ENCODE data around the gene ATF7.

Gene ATF7

GRCh38 chr12:53543539-53543938 is 82.6 kb downstream of the ATF7 start:
- no peak for TF ChIP-seq GATA2 (IDR thresholded peaks at IDR 0.05; ENCODE audit: low read depth, low read length)
- TF ChIP-seq GATA3 (IDR thresholded peaks at IDR 0.05; ENCODE audit: low read depth, low read length) = no peak

DNA sequence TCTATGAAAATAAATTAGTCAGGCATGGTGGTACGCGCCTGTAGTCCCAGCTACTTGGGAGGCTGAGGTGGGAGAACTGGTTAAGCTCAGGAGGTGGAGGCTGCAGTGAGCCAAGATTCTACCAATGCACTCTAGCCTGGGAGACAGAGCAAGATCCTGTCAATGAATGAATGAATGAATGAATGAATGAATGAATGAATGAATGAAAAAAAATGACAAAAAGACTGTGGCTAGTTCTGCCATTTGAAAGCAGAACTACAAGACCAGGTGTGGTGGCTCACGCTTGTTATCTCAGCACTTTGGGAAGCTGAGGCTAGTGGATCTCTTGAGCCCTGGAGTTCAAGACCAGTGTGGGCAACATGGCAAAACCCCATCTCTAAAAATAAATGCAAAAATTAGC is 86.7 kb downstream of the ATF7 start:
- no peak for TF ChIP-seq GATA2 (IDR thresholded peaks at IDR 0.05; ENCODE audit: low read depth, low read length)
- TF ChIP-seq GATA3 (IDR thresholded peaks at IDR 0.05; ENCODE audit: low read depth, low read length) = no peak

- no peak for TF ChIP-seq GATA2 (IDR thresholded peaks at IDR 0.05; ENCODE audit: low read depth, low read length)
- TF ChIP-seq GATA3 (IDR thresholded peaks at IDR 0.05; ENCODE audit: low read depth, low read length) = no peak
Observed at GRCh38 chr12:53538209-53538689, 87.9 kb downstream of the ATF7 start.

- TF ChIP-seq GATA3 (IDR thresholded peaks at IDR 0.05; ENCODE audit: low read depth, low read length) (no peak), GATA2 (IDR thresholded peaks at IDR 0.05; ENCODE audit: low read depth, low read length) (no peak)
Observed at GRCh38 chr12:53536962-53537361, 89.2 kb downstream of the ATF7 start.

- TF ChIP-seq GATA3 (IDR thresholded peaks at IDR 0.05; ENCODE audit: low read depth, low read length) (no peak), GATA2 (IDR thresholded peaks at IDR 0.05; ENCODE audit: low read depth, low read length) (no peak)
Observed at GRCh38 chr12:53533471-53533870, 92.7 kb downstream of the ATF7 start.

GRCh38 chr12:53532524-53533445 is 93.4 kb downstream of the ATF7 start:
- TF ChIP-seq GATA2 (IDR thresholded peaks at IDR 0.05; ENCODE audit: low read depth, low read length) (no peak), GATA3 (IDR thresholded peaks at IDR 0.05; ENCODE audit: low read depth, low read length) (no peak)

- no peak for TF ChIP-seq GATA2 (IDR thresholded peaks at IDR 0.05; ENCODE audit: low read depth, low read length)
- no peak for TF ChIP-seq GATA3 (IDR thresholded peaks at IDR 0.05; ENCODE audit: low read depth, low read length)
Observed at GRCh38 chr12:53532021-53532420, 94.2 kb downstream of the ATF7 start.

DNA sequence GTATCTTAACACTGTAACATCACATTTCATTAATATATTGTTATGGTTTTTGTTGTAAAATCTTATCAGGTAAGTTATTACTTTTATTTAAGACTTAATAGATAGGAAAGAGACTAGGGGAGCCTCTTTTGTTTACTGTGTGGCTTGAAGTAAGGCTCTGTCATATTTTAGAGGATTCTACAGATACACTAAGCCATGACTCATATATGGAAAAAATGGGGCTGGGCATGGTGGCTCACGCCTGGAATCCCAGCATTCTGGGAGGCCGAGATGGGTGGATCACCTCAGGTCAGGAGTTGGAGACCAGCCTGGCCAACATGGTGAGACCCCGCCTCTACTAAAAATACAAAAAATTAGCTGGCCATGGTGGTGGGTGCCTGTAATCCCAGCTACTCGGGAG is 95.3 kb downstream of the ATF7 start:
- TF ChIP-seq GATA2 (IDR thresholded peaks at IDR 0.05; ENCODE audit: low read depth, low read length) (no peak), GATA3 (IDR thresholded peaks at IDR 0.05; ENCODE audit: low read depth, low read length) (no peak)

DNA sequence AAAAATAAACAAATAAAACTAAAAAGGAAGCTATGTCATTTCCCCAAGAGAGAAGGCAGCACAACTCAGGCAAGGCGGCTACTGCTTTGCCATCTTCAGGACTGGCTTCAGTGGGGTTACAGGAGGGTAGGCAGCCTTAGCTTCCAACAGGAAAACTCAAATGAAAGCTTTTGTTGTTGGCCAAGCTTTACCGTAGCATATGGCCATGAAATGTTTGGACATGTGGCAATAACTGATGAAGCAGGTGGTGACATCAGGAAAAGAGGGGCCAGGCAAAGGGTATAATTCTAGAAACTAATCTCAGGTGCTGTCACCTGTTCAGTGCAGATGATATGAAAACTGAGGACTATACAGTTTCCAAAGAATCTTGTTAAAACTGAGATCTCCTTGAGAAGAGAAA is 96.1 kb downstream of the ATF7 start:
- TF ChIP-seq GATA2 (IDR thresholded peaks at IDR 0.05; ENCODE audit: low read depth, low read length) = no peak
- TF ChIP-seq GATA3 (IDR thresholded peaks at IDR 0.05; ENCODE audit: low read depth, low read length) = no peak

DNA sequence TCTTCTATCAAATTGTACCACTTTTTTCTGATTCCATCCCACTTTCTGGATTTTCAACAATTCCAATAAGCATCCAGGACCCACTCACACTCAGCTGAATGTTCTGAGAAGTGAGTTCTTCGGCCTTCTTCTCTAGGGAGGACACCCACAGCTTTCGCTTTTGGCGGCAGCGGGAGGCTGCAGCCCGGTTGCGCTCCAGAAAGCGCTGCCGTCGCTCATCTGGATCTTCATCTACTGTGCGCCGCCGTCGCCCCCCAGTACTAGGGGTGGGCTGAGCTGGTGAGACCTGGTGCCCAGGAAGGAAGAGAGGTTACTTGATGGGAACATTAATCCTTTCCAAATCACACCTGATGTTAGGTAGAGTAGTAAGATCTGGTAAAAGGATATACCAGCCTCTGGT is 101.7 kb downstream of the ATF7 start:
- TF ChIP-seq GATA3 (IDR thresholded peaks at IDR 0.05; ENCODE audit: low read depth, low read length) (no peak), GATA2 (IDR thresholded peaks at IDR 0.05; ENCODE audit: low read depth, low read length) (no peak)

GRCh38 chr12:53523131-53523530 is 103.1 kb downstream of the ATF7 start:
- TF ChIP-seq GATA3 (IDR thresholded peaks at IDR 0.05; ENCODE audit: low read depth, low read length) = no peak
- no peak for TF ChIP-seq GATA2 (IDR thresholded peaks at IDR 0.05; ENCODE audit: low read depth, low read length)

DNA sequence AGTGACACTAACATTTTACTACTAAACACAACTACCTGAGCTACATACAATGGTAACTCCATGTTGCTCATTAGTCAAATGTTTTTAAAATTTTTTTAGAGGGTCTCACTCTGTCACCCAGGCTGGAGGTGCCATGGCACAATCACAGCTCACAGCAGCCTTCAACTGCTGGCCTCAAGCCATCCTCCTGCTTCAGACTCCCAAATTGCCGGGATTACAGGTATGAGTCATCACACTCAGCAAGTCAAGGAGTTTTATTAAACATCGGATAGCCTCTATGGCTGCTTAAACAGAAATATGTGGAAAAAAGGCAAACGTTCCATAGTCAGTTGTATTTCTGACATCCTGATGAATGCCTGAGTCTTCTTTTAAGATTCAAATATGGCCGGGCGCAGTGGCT is 107.8 kb downstream of the ATF7 start:
- no peak for TF ChIP-seq GATA3 (IDR thresholded peaks at IDR 0.05; ENCODE audit: low read depth, low read length)
- no peak for TF ChIP-seq GATA2 (IDR thresholded peaks at IDR 0.05; ENCODE audit: low read depth, low read length)

- TF ChIP-seq GATA2 (IDR thresholded peaks at IDR 0.05; ENCODE audit: low read depth, low read length) = no peak
- TF ChIP-seq GATA3 (IDR thresholded peaks at IDR 0.05; ENCODE audit: low read depth, low read length) = no peak
Observed at GRCh38 chr12:53516758-53517455, 109.3 kb downstream of the ATF7 start.

- TF ChIP-seq GATA2 (IDR thresholded peaks at IDR 0.05; ENCODE audit: low read depth, low read length) = no peak
- no peak for TF ChIP-seq GATA3 (IDR thresholded peaks at IDR 0.05; ENCODE audit: low read depth, low read length)
Observed at GRCh38 chr12:53515291-53515680, 110.9 kb downstream of the ATF7 start.

Data from SH-SY5Y (cell line).